Astrocyte (in vitro differentiated cells and primary cell): ENCODE measurements around the gene HIVEP2. TPM values are rescaled to one million over a fixed set of nuclear protein-coding genes. Genes with fewer than 3 reads are reported as not detected.

ENCODE experiments used
- DNase-seq: peaks from one replicate; pipeline ENCODE4 v3.0.0-alpha.2; 2010; ENCODE audit warnings: low read depth
- FAIRE-seq: peaks from 2 replicates; lab custom pipeline; 2011; peaks lifted over from hg19 to GRCh38; lab: Jason Lieb, UNC
- H2AFZ ChIP-seq: 2 replicates; pipeline ENCODE4 v1.6.0; 2012; ENCODE audit warnings: low read depth, low read length, inconsistent platforms
- H3K27ac ChIP-seq: 2 replicates; pipeline ENCODE4 v1.5.1; 2011; ENCODE audit warnings: low read depth, low read length, inconsistent platforms
- H3K27me3 ChIP-seq: 2 replicates; pipeline ENCODE4 v1.6.0; 2011; ENCODE audit warnings: low read length, inconsistent platforms; ENCODE audit not compliant: insufficient read depth
- H3K36me3 ChIP-seq: 2 replicates; pipeline ENCODE4 v1.5.1; 2011; ENCODE audit warnings: low read length, inconsistent platforms; ENCODE audit not compliant: insufficient read depth
- H3K4me1 ChIP-seq: 2 replicates; pipeline ENCODE4 v1.5.1; 2011; ENCODE audit warnings: low read length, inconsistent platforms; ENCODE audit not compliant: insufficient read depth
- H3K4me2 ChIP-seq: 2 replicates; pipeline ENCODE4 v1.6.0; 2012; ENCODE audit warnings: low read length, inconsistent platforms
- H3K4me3 ChIP-seq: 2 replicates; pipeline ENCODE4 v1.5.1; 2011; ENCODE audit warnings: low read depth, mild to moderate bottlenecking, low read length, inconsistent platforms; ENCODE audit not compliant: insufficient read depth
- H3K79me2 ChIP-seq: 2 replicates; pipeline ENCODE4 v1.6.0; 2012; ENCODE audit warnings: mild to moderate bottlenecking, low read length, inconsistent platforms; ENCODE audit not compliant: insufficient read depth
- H3K9ac ChIP-seq: 2 replicates; pipeline ENCODE4 v1.6.0; 2012; ENCODE audit warnings: mild to moderate bottlenecking, low read length, inconsistent platforms
- H3K9me3 ChIP-seq: 2 replicates; pipeline ENCODE4 v1.5.1; 2012; ENCODE audit warnings: low read depth, mild to moderate bottlenecking, low read length, inconsistent platforms; ENCODE audit not compliant: insufficient read depth
- H4K20me1 ChIP-seq: 2 replicates; pipeline ENCODE4 v1.6.0; 2012; ENCODE audit warnings: low read length, inconsistent platforms; ENCODE audit not compliant: insufficient read depth
- H3K27ac Mint-ChIP-seq: one replicate; pipeline ENCODE4 v1.8.0; 2021; ENCODE audit warnings: mild to moderate bottlenecking, mixed read lengths; ENCODE audit not compliant: unreplicated experiment
- H3K27me3 Mint-ChIP-seq: one replicate; pipeline ENCODE4 v1.8.0; 2021; ENCODE audit warnings: low read depth, mixed read lengths; ENCODE audit not compliant: unreplicated experiment
- H3K36me3 Mint-ChIP-seq: one replicate; pipeline ENCODE4 v1.8.0; 2021; ENCODE audit warnings: low read depth, mixed read lengths; ENCODE audit not compliant: unreplicated experiment
- H3K4me1 Mint-ChIP-seq: one replicate; pipeline ENCODE4 v1.8.0; 2021; ENCODE audit warnings: low read depth, mixed read lengths; ENCODE audit not compliant: unreplicated experiment
- H3K4me3 Mint-ChIP-seq: one replicate; pipeline ENCODE4 v1.8.0; 2021; ENCODE audit warnings: mild to moderate bottlenecking, moderate library complexity, mixed read lengths; ENCODE audit not compliant: unreplicated experiment
- H3K9me3 Mint-ChIP-seq: one replicate; pipeline ENCODE4 v1.8.0; 2021; ENCODE audit warnings: mild to moderate bottlenecking, mixed read lengths; ENCODE audit not compliant: unreplicated experiment
- EZH2 ChIP-seq: IDR thresholded peaks from 2 replicates; pipeline ENCODE4 v1.6.1; 2012; ENCODE audit warnings: mild to moderate bottlenecking, low read length, inconsistent platforms; ENCODE audit not compliant: insufficient read depth
- total RNA-seq: library from RNA; stranded (reverse); gene quantifications from 2 replicates; pipeline ENCODE4 v1.2.1, GENCODE V29; 2021
- TF ChIP-seq, protein P1 (sequence below): IDR thresholded peaks from 2 replicates; pipeline ENCODE4 v1.5.1; 2011; ENCODE audit warnings: low read depth, mild to moderate bottlenecking, inconsistent platforms, low read length, moderate library complexity; ENCODE audit not compliant: insufficient read depth

HIVEP2 gene
- total RNA-seq, 1 donor from 2014 or later: 21.2 TPM

DNA sequence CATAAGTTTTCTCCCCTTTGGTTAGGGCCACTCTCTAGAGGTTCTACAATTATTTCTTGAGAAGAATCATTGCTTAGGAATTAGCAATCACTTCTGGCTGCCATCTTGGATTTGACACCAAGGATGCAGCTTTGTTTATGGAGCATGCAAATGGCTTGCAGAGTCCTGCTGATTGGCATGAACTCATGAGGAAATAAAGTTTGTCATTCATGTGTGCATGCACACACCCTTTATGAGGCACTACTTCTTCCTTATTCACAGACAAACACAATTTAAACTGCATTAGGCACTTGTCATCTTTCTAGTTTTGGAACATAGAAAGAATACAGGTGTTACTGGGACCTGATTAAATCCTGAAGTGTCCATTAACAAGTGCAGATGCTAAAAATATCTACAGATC lies 42.5 kb upstream of the HIVEP2 start:
- H3K4me3 Mint-ChIP-seq: no peak overlapping the region
- no peaks in the 10 kb centered on the region for H3K9me3 Mint-ChIP-seq
- H3K36me3 ChIP-seq: no peaks in the 10 kb centered on the region
- H2AFZ ChIP-seq: no peak overlapping the region
- no peaks in the 10 kb centered on the region for H3K4me1 Mint-ChIP-seq
- FAIRE-seq (no peak), DNase-seq (no peak)
- H3K36me3 Mint-ChIP-seq: no peaks in the 10 kb centered on the region
- H3K27me3 Mint-ChIP-seq: no peaks in the 10 kb centered on the region
- no peaks in the 10 kb centered on the region for H4K20me1 ChIP-seq
- H3K9ac ChIP-seq: no peak overlapping the region
- H3K9me3 ChIP-seq: peaks cover 2% of the 10 kb centered on the region
- H3K27ac ChIP-seq: no peak overlapping the region
- no peak overlapping the region for H3K27ac Mint-ChIP-seq
- H3K4me1 ChIP-seq: no peaks in the 10 kb centered on the region
- no peaks in the 10 kb centered on the region for H3K27me3 ChIP-seq
- TF ChIP-seq, protein P1, sequence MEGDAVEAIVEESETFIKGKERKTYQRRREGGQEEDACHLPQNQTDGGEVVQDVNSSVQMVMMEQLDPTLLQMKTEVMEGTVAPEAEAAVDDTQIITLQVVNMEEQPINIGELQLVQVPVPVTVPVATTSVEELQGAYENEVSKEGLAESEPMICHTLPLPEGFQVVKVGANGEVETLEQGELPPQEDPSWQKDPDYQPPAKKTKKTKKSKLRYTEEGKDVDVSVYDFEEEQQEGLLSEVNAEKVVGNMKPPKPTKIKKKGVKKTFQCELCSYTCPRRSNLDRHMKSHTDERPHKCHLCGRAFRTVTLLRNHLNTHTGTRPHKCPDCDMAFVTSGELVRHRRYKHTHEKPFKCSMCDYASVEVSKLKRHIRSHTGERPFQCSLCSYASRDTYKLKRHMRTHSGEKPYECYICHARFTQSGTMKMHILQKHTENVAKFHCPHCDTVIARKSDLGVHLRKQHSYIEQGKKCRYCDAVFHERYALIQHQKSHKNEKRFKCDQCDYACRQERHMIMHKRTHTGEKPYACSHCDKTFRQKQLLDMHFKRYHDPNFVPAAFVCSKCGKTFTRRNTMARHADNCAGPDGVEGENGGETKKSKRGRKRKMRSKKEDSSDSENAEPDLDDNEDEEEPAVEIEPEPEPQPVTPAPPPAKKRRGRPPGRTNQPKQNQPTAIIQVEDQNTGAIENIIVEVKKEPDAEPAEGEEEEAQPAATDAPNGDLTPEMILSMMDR: no peak
- TF ChIP-seq EZH2: no peak
- H3K79me2 ChIP-seq: no peaks in the 10 kb centered on the region
- no peak overlapping the region for H3K4me2 ChIP-seq
- no peak overlapping the region for H3K4me3 ChIP-seq

DNA sequence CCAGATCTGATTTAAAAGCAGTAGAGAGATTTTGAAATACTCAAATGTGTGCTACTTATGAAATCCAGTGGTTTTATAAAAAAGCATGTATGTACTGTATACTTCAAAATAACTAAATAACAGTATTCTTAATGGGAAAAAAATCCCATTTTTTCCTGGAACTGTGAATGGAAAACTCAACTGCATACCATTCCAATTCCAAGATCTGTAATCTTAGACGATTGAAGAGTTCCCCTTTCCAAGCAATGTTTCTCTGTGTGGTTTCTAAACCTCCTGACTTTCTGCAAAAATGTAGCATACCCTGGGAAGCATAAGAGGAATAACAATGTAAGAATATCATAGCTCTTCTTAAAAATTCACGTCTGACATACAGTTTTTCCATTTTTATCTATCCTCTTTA lies 40.3 kb upstream of the HIVEP2 start:
- Histone ChIP-seq H3K36me3 (no peaks in the 10 kb centered on the region), H3K4me2 (no peak overlapping the region), H4K20me1 (no peaks in the 10 kb centered on the region), H3K27ac (no peak overlapping the region), H2AFZ (no peak overlapping the region), H3K9me3 (peaks cover 2% of the 10 kb centered on the region), H3K4me1 (no peaks in the 10 kb centered on the region), H3K9ac (no peak overlapping the region), H3K79me2 (no peaks in the 10 kb centered on the region), H3K27me3 (no peaks in the 10 kb centered on the region), H3K4me3 (no peak overlapping the region)
- H3K4me1 Mint-ChIP-seq: no peaks in the 10 kb centered on the region
- no peaks in the 10 kb centered on the region for H3K9me3 Mint-ChIP-seq
- H3K36me3 Mint-ChIP-seq: no peaks in the 10 kb centered on the region
- peak; percentile 45 for DNase-seq
- no peak for TF ChIP-seq EZH2
- TF ChIP-seq, protein P1: no peak
- no peak overlapping the region for H3K4me3 Mint-ChIP-seq
- no peak for FAIRE-seq
- no peak overlapping the region for H3K27ac Mint-ChIP-seq
- H3K27me3 Mint-ChIP-seq: no peaks in the 10 kb centered on the region

DNA sequence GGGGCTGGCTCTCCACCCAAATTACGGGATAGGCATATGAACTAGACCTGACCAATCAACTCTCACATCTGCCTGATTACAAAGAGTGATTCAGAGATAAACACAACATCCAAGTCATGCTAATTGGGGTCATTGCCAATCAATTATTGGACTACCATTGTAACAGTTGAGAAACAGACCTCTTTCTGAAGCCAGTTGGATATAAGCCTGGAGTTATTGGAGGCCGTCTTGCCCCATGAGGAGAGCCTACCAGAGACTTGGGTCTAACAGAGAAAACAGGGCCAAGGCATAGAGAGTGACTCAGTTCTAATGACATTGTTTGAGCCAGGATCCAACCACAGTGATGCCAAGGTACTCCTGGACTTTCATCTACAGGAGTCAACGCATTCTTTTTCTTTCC lies 39.4 kb upstream of the HIVEP2 start:
- Mint-ChIP-seq H3K36me3 (no peaks in the 10 kb centered on the region), H3K27me3 (no peaks in the 10 kb centered on the region), H3K4me1 (no peaks in the 10 kb centered on the region), H3K27ac (no peak overlapping the region), H3K9me3 (no peaks in the 10 kb centered on the region), H3K4me3 (no peak overlapping the region)
- DNase-seq (no peak), FAIRE-seq (no peak)
- H3K79me2 ChIP-seq: no peaks in the 10 kb centered on the region
- H3K4me3 ChIP-seq: no peak overlapping the region
- H3K9me3 ChIP-seq: peaks cover 2% of the 10 kb centered on the region
- H3K27me3 ChIP-seq: no peaks in the 10 kb centered on the region
- no peaks in the 10 kb centered on the region for H3K36me3 ChIP-seq
- no peak overlapping the region for H3K4me2 ChIP-seq
- H2AFZ ChIP-seq: no peak overlapping the region
- no peaks in the 10 kb centered on the region for H3K4me1 ChIP-seq
- H3K9ac ChIP-seq: no peak overlapping the region
- H4K20me1 ChIP-seq: no peaks in the 10 kb centered on the region
- H3K27ac ChIP-seq: no peak overlapping the region
- no peak for TF ChIP-seq EZH2
- TF ChIP-seq, protein P1: no peak
